Hepatocyte (in vitro differentiated cells): ENCODE results near the gene CRIM1.

ENCODE experiments used
- CTCF ChIP-seq: fragments of 200-600 bp; sonication (generic); IDR thresholded peaks from 2 replicates; pipeline ENCODE4 v1.5.1; 2016; ENCODE audit warnings: antibody characterized with exemption, mild to moderate bottlenecking; ENCODE audit not compliant: poor library complexity
- EZH2 ChIP-seq: fragments of 200-600 bp; sonication (generic); IDR thresholded peaks from 2 replicates; pipeline ENCODE4 v1.6.1; 2016; ENCODE audit warnings: antibody characterized with exemption, mild to moderate bottlenecking, borderline replicate concordance
- EZH2phosphoT487 ChIP-seq: fragments of 200-600 bp; sonication (generic); IDR thresholded peaks from one replicate; pipeline ENCODE4 v1.6.1; 2018; ENCODE audit warnings: antibody characterized with exemption, mild to moderate bottlenecking, low read depth, moderate library complexity; ENCODE audit not compliant: unreplicated experiment, severe bottlenecking

- TF ChIP-seq CTCF = no peak
- TF ChIP-seq EZH2 = no peak
- TF ChIP-seq EZH2phosphoT487 = no peak
Measured at GRCh38 chr2:36482576-36483214, 127.1 kb downstream of the CRIM1 start.
